A549 treated with ZK216348 at 1 μM for 4 hours (cell line): ENCODE results near the gene UBQLN2. TPM values are rescaled to one million over a fixed set of nuclear protein-coding genes. Genes with fewer than 3 reads are reported as not detected.

Source experiments
- total RNA-seq: library from RNA; stranded (reverse); fragments of 200-300 nt; extraction: Qiagen RNA extraction; gene quantifications from 5 replicates; pipeline ENCODE4 v1.2.3, GENCODE V29; 2022; ENCODE audit warnings: low read depth

The UBQLN2 gene
- 18.9 to 25.0 TPM (median 23.6 TPM) in 5 replicates for total RNA-seq

GRCh38 chrX:56563231-56564161 is at the start of gene UBQLN2:
Gene UBQLN2, plus strand, starts transcription at chrX:56563627. Its CDS starts 247 bp downstream, at chrX:56563874.

Other genes with a start within 250 kb of the UBQLN2 start
- gene NBDY, start 165.6 kb downstream of the UBQLN2 start, total RNA-seq = 48.7 to 76.1 TPM (median 52.4 TPM) in 5 replicates